ENCODE data around the gene MSH6.

Gene MSH6

GRCh38 chr2:47782671-47783485, at the start of gene MSH6:
TSS of gene MSH6 (plus strand) at chr2:47783145. CDS start at chr2:47783234, 89 bp downstream.
- DNase-seq (ENCODE audit: low read depth): peak; percentile 83

GRCh38 chr2:47735136-47735869, 47.6 kb upstream of the MSH6 start:
- no peak for DNase-seq (ENCODE audit: low read depth)

DNA sequence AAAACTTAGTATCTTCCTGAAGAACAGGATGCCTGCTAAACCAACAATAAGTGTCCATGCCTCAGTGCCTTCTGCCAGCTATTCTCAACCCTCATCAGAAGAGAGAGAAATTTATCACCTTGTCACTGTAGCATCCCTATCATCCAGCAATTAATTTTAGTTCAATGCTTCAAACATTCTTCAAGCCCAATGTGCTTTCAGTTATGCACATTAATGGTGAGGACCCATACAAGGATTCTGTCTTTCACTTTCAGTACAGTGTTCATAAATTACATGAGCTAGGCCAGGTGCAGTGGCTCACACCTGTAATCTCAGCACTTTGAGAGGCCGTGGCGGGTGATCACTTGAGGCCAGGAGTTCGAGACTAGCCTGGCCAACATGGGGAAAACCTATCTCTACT, 47.0 kb upstream of the MSH6 start:
- DNase-seq (ENCODE audit: low read depth): no peak

DNA sequence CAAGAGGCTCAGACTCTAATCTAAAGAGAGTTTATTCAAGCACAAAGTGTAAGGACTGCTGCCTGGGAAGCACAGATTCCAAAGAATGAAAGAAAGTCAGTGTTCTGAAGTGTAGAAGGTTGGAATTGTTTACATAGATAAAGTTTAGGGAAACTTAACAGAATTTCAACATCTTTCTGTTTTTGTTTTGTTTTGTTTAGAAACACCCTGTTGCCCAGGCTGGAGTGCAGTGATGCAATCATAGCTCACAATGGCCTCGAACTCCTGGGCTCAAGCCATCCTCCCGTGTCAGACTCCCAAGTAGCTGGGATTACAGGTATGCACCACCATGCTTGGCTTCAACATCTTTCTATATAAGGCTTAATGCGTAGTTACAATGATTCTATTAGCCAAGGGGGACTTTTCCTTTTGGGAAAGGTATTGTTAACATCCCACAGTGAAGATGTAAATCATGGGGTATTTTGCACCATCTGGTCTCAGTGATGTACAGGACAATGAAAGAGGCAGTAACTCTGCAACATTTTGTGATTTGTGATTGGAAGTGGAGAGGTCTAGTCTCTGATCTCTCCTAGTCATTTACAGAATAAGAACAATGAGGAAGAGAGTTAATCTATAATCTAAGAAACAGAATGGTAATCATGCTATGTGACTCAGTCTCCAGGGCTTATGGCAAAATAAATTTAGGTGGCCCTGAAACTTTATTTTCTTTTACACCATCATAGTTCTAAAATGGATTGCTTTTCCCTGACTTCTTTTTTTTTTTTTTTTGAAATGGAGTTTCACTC, 45.6 kb upstream of the MSH6 start:
- DNase-seq (ENCODE audit: low read depth): no peak

GRCh38 chr2:47738331-47738730, 44.6 kb upstream of the MSH6 start:
- DNase-seq (ENCODE audit: low read depth): no peak

- DNase-seq (ENCODE audit: low read depth): no peak
Observed at GRCh38 chr2:47741101-47741500, 41.8 kb upstream of the MSH6 start.

GRCh38 chr2:47741637-47742036, 41.3 kb upstream of the MSH6 start:
- DNase-seq (ENCODE audit: low read depth): no peak

GRCh38 chr2:47744074-47744473, 38.9 kb upstream of the MSH6 start:
- no peak for DNase-seq (ENCODE audit: low read depth)

GRCh38 chr2:47747878-47748277, 35.1 kb upstream of the MSH6 start:
- DNase-seq (ENCODE audit: low read depth): no peak

- no peak for DNase-seq (ENCODE audit: low read depth)
Observed at GRCh38 chr2:47751856-47752414, 31.0 kb upstream of the MSH6 start.

- no peak for DNase-seq (ENCODE audit: low read depth)
Observed at GRCh38 chr2:47767497-47767844, 15.5 kb upstream of the MSH6 start.

DNA sequence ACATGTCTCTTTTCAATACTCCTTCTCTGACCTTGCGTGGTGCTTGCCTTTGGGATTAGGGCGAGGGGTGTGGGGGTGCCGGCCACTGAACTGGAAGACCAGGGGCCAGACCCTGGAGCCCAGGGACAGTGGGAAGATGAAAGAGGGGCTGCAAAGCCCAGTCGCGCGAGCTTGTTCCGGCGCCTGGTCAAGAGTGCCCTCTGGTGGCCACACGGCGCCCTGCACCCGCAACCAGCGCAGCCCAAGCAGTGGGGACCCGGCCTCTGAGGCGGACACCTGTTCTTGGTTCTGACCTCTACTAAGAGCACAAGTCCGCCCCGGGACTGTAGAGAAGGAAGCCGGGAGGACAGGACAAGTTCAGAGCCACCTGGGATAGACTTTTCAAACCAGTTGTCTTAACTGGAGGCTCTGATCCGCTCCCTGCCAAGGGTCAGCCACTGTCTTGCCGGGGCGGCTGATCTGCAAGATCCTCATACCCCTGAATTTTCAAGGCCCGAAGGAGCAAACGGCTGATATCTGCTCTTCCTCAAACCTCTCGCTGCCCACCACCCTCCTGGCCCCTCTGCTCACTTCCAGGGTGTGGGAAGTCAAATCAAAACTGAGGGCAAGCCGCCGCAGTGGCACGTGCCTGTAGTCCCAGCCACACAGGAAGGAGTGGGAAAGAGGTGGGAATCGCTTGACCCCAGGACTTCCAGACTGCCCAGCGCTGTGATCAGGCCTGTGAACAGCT, 14.9 kb upstream of the MSH6 start:
- peak; percentile 47 for DNase-seq (ENCODE audit: low read depth)

GRCh38 chr2:47769318-47769717, 13.6 kb upstream of the MSH6 start:
- no peak for DNase-seq (ENCODE audit: low read depth)

- no peak for DNase-seq (ENCODE audit: low read depth)
Observed at GRCh38 chr2:47771211-47771610, 11.7 kb upstream of the MSH6 start.

- DNase-seq (ENCODE audit: low read depth): no peak
Observed at GRCh38 chr2:47772343-47772742, 10.6 kb upstream of the MSH6 start.

DNA sequence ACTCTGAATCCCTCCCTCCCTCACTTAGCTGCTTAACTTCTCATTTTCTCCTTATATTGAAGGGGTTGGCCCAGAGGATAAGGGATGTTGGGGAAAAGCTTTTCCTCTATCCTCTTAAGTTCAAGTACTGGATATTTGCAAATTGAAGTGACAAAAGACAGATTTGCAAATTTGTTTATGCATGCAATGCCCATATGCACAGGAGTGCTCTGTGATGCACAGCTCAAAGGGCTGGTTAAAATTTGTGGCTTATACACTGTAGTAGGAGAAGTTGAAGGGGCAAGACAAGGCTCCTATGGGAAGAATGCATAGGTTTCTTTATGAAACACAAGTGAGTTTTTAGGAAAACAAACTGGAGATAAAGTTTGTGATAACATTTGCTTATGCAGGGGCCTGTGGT, 8.4 kb upstream of the MSH6 start:
- no peak for DNase-seq (ENCODE audit: low read depth)

DNA sequence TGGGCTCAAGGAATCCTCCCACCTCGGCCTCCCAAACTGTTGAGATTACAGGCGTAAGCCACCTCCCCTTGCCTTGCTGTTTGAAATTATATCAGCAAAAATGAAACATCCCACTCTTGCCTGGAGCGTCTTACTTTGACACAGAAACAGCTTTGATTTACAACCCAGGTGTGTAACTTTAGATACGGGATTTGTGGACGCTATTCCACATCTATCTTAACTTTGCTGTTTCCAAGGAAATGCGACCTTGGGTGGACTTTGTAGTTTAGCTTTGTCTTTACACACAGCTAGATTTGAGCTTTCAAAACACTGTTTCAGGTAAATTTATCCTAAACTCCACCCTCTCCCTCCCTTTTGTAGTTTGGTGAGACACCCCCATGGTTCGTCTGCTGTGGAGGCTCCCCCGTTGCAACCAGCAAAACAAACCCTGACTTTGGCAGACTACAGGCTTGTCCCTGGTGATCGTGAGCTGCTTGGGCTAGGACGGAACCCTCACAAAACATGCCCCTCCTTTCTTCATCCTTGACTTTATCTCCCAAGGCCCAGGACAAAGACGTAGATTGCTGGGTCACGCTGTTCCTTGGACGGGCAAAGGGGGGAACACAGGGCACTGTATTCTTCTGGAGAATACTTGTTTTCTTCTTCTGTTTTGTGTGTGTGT, 5.5 kb upstream of the MSH6 start:
- no peak for DNase-seq (ENCODE audit: low read depth)

DNA sequence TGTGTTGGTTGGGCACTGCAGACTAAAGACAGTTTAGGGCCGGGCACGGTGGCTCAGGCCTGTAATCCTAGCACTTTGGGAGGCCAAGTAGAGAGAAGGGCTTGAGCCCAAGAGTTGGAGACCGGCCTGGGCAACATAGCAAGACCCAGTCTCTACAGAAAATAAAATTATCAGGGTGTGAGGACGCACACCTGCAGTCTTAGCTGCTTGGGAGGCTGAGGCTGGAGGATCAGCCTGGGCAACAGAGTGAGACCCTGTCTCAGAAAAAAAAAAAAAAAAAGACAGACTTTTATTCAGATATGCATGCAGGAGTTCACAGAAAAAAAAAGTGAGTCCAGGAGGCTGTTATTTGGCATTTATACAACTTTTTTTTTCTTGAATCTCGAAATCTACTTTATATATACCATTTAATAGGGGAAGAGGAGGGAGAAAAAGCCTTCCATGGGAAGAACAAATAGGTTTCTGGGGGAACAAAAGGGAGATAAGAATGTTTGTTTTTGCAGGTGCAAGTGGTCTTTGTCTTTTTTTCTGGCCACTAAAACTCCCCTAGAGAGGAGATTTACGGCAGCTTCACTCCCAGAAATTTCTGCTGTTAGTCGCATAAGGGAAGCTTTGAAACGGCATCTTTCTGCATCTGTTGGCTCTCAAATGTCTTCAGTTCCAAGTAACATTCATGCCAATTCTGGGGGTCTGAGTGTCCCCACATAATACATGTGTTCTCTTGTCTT, 4.1 kb upstream of the MSH6 start:
- DNase-seq (ENCODE audit: low read depth): no peak

GRCh38 chr2:47779426-47779790, 3.5 kb upstream of the MSH6 start:
- no peak for DNase-seq (ENCODE audit: low read depth)

DNA sequence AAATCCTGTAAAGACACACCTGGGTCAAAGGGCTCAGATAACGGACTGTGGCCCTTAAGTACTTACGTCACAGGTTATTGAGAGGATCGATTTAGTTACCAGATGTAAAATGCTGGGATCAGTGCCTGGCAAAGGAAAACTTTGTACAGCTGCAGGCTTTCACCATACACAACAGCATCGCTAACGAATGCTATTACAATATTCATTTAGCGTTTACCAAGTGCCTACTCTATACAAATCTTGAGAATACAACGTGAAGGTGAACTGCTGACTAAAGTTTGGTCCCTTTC, 619 bp upstream of the MSH6 start:
- no peak for DNase-seq (ENCODE audit: low read depth)
